ENCODE data around the gene PAMR1.
"Not testable (repeated sequence)": the region's sequence is repeated elsewhere in the genome, so short reads cannot be mapped to it uniquely, and the experiment has no call there.

PAMR1 gene

DNA sequence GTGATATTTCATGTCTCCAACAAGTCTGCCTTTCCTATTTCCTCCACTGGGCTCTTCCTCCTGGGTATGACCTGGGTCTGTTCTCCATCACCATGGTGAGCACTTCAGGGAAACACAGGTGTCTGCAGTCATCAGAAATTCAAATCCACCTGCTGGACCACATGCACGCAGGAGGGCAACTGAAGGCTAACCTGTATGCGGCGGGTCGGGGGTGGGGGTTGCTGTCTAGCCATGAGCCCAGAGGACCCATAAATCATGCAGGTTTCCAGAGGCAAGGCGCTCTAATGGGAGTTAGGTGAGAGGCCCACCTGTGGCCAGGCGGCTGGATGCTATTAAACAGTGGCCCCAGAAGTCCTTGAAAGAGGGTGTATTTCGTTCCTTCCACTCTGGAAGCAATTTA, 11.1 kb upstream of the PAMR1 start:
- in situ Hi-C loops (cut with HindIII; ENCODE audit: low sequenced_read_pairs) = no loop called here
- no peak for TF ChIP-seq CTCF (IDR thresholded peaks at IDR 0.05; ENCODE audit: low read depth, low read length, missing control alignments)
- no peak overlapping the region for H3K4me3 ChIP-seq (ENCODE audit: low read depth, low read length)
- no peak for DNase-seq (ENCODE audit: low read depth)

- DNase-seq (ENCODE audit: low read depth) = no peak
- in situ Hi-C loops (cut with HindIII; ENCODE audit: low sequenced_read_pairs) = no loop called here
- TF ChIP-seq CTCF (IDR thresholded peaks at IDR 0.05; ENCODE audit: low read depth, low read length, missing control alignments) = no peak
- H3K4me3 ChIP-seq (ENCODE audit: low read depth, low read length) = no peak overlapping the region
Observed at GRCh38 chr11:35531246-35531645, 5.8 kb upstream of the PAMR1 start.

DNA sequence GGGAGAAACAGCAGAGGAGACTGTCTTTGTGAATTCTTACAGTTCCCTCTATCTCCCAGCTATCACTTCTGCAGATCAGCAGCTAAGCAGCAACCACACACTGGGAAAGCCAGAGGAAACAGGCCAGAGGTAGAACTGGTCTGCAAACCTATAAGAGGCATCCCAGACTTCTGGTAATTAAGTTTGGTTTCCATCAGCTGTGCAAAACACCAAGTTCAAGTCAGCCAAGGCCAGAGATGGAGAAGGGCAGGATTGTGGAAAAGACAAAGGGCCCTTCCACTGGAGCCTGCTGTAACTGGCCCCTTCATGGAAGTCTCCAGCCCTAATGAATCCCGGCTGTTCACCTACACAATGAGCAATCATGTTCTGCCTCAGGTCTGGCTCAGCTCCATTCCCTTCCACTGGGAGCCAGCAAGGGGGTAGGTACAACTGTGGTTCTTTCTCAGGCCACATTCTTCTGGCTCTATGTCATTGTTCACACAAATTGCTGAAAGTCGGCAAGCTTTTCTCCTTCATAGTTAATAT, 4.6 kb upstream of the PAMR1 start:
- no peak for TF ChIP-seq CTCF (IDR thresholded peaks at IDR 0.05; ENCODE audit: low read depth, low read length, missing control alignments)
- in situ Hi-C loops (cut with HindIII; ENCODE audit: low sequenced_read_pairs) = no loop called here
- H3K4me3 ChIP-seq (ENCODE audit: low read depth, low read length) = no peak overlapping the region
- peak; percentile 99 for DNase-seq (ENCODE audit: low read depth)

DNA sequence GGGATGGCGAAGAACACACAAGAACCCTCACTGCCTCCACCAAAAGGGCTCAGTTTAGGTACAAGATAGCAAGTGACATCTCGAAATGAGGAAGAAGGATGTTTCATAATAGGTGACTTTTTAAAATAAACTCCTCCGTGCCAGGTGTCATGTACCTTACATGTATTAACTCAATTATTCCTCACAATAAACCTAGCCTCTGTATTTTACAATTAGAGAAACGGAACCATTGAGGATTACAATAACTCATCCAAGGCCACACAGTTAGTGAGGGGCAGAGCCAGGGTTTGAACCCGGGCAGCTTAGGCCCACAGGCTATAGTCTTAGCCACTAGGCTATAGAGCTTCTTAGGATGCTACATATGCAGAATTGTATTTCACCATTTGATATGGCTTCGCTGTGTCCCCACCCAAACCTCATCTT, 965 bp upstream of the PAMR1 start:
- no peak for TF ChIP-seq CTCF (IDR thresholded peaks at IDR 0.05; ENCODE audit: low read depth, low read length, missing control alignments)
- H3K4me3 ChIP-seq (ENCODE audit: low read depth, low read length) = no peak overlapping the region
- in situ Hi-C loops (cut with HindIII; ENCODE audit: low sequenced_read_pairs) = no loop called here
- no peak for DNase-seq (ENCODE audit: low read depth)

- peak overlapping the region; percentile 38 for H3K4me3 ChIP-seq (ENCODE audit: low read depth, low read length)
- in situ Hi-C loops (cut with HindIII; ENCODE audit: low sequenced_read_pairs) = no loop called here
- DNase-seq (ENCODE audit: low read depth) = no peak
- TF ChIP-seq CTCF (IDR thresholded peaks at IDR 0.05; ENCODE audit: low read depth, low read length, missing control alignments) = no peak
Observed at GRCh38 chr11:35524780-35525179, 636 bp downstream of the PAMR1 start.

DNA sequence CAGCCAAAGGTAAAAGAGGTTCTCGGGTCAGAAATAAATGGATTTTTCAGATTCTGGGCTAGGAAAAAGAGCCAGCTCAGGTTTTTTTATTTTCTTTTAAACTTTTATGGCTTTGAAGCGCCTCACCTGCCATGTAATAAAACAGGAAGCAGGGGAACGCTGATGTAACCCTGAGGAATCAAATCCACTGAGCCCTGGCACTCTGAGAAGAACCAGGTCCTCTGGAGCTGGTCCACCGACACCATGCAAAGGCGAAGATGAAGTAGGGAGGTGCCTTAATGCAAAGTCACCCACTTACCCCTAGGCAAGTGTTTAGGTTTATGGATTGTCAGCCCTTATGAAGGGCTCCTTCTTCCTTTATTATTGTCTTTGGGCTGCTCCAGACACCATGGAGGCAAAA, 1.6 kb downstream of the PAMR1 start:
- in situ Hi-C loops (cut with HindIII; ENCODE audit: low sequenced_read_pairs) = no loop called here
- no peak for DNase-seq (ENCODE audit: low read depth)
- no peak overlapping the region for H3K4me3 ChIP-seq (ENCODE audit: low read depth, low read length)
- TF ChIP-seq CTCF (IDR thresholded peaks at IDR 0.05; ENCODE audit: low read depth, low read length, missing control alignments) = no peak

DNA sequence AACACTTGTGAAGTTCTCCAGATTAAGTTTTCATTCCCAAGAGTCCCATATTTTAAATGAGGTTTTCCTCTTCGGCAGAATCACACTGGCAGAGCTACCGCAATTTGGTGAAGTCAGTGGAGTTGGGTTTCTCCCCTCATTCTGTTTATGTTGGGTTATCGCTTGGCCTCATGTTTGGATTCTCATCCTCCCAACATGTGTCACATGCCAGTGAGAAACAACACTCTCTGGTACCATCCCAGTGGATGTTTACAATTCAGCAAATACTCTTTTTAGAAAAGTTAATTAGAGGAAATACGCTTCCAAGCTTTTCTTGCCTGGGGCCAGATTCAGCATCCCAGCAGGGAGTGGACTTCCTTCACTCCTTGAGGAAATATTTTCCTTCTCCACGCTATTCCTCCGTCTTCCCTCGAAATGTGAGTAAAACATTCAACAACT, 2.1 kb downstream of the PAMR1 start:
- in situ Hi-C loops (cut with HindIII; ENCODE audit: low sequenced_read_pairs) = no loop called here
- H3K4me3 ChIP-seq (ENCODE audit: low read depth, low read length) = no peak overlapping the region
- DNase-seq (ENCODE audit: low read depth) = no peak
- no peak for TF ChIP-seq CTCF (IDR thresholded peaks at IDR 0.05; ENCODE audit: low read depth, low read length, missing control alignments)

- H3K4me3 ChIP-seq (ENCODE audit: low read depth, low read length); in situ Hi-C loops (cut with HindIII; ENCODE audit: low sequenced_read_pairs); DNase-seq (ENCODE audit: low read depth): not testable (repeated sequence)
Observed at GRCh38 chr11:35522091-35522490, 3.3 kb downstream of the PAMR1 start.
